Measurements from ENCODE around the gene MMS22L.
A peak's percentile ranks its signal among the peaks of the same experiment; 100 is the strongest.

Gene MMS22L
- total RNA-seq: 15.0 to 19.2 reads per million in 2 donors

- peak; percentile 89 for DNase-seq
These were observed at the start of gene MMS22L for GRCh38 chr6:97282726-97283617. Gene MMS22L, minus strand, starts transcription at chr6:97283216. Its CDS starts 739 bp downstream, at chr6:97282477.

DNA sequence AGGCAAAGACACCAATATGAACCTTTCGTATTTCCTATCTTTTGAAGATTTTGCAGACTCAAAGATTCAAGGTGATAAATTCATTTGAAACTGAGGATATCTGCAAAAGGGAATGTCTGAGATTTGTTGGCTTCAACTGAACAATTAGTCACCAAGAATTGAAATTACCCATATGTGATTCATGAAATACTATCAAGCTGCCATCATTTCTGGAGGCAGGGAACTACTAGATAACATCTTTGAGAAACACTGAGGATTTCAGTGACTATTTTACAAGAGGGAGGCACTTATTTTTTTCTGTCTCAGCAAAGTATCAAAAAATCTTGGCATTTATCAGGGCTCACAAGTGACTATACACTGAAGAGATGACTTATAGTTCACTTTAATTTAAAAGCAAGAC, 39.8 kb upstream of the MMS22L start:
- DNase-seq: no peak

GRCh38 chr6:97322226-97322625, 39.2 kb upstream of the MMS22L start:
- no peak for DNase-seq

GRCh38 chr6:97316978-97317377, 34.0 kb upstream of the MMS22L start:
- DNase-seq: no peak

GRCh38 chr6:97312241-97312640, 29.2 kb upstream of the MMS22L start:
- no peak for DNase-seq

DNA sequence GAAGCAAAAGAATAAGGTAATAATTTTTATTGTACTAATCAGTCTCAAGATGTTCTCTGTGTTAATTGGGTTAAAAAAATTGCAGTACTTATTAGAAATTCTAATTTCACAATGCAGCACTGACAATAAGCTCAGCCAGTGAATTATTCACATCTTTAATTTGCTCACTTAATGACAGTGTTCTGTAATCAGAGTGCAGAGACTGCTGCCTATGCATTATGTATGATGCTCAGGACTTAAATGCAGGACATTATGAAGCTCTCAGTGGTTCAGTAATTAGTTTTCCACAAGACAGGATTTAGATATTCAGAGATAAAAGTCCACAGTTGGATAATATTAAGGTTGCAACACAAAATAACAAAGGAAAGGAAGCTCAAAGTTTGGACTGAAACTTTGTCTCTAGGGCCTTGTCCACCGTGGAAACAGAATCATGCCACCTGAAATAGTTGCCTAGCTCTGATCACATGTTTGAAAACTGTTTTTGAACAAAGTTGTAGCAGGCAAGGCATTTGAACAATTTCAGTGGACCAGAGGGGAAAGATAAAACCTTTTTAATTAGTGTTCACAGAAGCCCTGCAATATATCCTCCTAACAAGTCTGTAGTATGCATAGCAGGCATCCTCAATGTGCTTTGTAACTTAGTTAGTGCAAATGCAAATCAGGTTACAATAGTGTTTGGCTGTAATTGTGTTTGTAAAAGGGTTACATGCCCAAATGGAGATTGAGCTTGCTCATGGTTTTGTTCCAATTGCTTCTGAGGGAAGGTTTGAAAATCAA, 23.7 kb upstream of the MMS22L start:
- DNase-seq: no peak

GRCh38 chr6:97305414-97306066, 22.5 kb upstream of the MMS22L start:
- DNase-seq: no peak

GRCh38 chr6:97304701-97305100, 21.7 kb upstream of the MMS22L start:
- no peak for DNase-seq

GRCh38 chr6:97294451-97294850, 11.4 kb upstream of the MMS22L start:
- no peak for DNase-seq

- DNase-seq: no peak
These were observed 10.2 kb upstream of the MMS22L start for GRCh38 chr6:97293198-97293696.

DNA sequence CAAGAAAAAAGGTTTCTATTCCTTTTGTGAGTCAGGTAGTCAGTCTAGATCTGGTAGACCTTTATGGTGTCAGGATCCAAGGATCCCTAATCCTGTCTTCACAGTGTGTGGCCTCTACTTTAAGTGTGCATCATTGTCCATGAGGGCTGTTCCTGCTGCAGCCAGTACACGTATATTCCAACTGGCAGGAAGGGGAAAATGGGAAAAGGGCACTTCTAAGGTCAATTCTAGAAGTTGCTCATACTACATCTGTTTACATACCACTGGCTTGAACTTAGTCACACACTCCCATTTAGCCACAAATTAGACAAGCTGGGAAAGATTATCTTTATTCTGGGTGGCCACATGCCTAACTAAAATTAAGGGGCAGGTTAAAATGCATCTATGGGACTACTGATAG, 9.7 kb upstream of the MMS22L start:
- no peak for DNase-seq

GRCh38 chr6:97291896-97292295, 8.9 kb upstream of the MMS22L start:
- DNase-seq: no peak

DNA sequence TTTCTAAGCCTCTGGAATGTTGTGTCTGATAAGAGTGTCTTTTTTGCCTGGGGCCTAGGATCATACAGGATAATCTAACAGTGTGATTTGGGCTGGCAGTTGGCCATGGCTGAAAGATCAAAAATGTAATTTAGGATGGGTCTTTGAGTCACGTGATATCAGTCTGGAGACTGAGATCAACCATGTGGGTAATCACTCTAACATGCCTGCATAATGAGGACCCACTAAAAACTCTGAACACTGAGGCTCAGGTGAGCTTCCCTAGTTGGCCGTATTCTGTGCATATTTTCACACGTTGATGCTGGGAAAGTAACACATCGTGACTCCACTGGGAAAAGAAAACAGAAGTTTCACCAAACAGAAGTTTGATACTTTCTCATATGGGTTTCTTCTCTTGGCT, 6.3 kb upstream of the MMS22L start:
- no peak for DNase-seq

GRCh38 chr6:97288188-97288587, 5.2 kb upstream of the MMS22L start:
- DNase-seq: no peak

- no peak for DNase-seq
These were observed 734 bp downstream of the MMS22L start for GRCh38 chr6:97282238-97282725.

- no peak for DNase-seq
These were observed 2.2 kb downstream of the MMS22L start for GRCh38 chr6:97280766-97281165.

GRCh38 chr6:97275804-97276203, 7.2 kb downstream of the MMS22L start:
- no peak for DNase-seq

GRCh38 chr6:97269821-97270220, 13.2 kb downstream of the MMS22L start:
- no peak for DNase-seq

DNA sequence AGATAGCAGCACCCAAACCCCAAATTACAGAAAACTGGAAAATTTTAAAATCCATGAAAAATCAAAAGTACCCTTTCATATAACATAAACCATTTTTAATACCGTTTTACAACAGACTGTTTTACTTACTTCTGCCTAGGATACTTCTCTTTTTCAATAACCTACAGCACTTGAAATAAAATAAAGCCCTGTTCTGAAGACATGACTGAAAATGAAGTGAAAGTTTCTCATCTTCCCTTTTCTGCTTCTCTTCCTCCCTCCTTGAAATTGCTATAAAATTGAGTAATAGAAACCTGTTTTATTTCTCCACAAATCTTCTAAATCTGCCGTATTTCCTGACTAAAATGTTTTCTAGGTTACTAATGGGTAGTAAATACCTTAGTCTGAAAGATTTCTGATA, 20.3 kb downstream of the MMS22L start:
- no peak for DNase-seq

GRCh38 chr6:97246842-97247241, 36.2 kb downstream of the MMS22L start:
- DNase-seq: no peak

DNA sequence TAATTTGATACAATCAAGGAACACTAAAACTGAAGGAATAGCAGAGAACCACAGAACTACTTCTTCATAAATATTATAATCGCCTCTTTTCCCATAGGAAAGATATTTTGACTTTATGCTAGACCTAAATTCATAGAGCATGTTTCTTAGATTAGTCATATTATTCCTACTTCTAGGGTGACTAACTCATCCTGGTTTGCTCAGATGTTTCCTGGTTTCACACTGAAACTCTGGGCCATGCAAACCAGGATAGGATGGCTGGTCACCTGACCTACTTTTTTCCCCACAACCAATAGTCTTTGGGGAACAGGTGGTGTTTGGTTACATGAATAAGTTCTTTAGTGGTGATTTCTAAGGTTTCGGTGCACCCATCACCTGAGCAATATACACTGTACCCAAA, 42.8 kb downstream of the MMS22L start:
- DNase-seq: no peak

- no peak for DNase-seq
These were observed 51.1 kb downstream of the MMS22L start for GRCh38 chr6:97231911-97232310.

DNA sequence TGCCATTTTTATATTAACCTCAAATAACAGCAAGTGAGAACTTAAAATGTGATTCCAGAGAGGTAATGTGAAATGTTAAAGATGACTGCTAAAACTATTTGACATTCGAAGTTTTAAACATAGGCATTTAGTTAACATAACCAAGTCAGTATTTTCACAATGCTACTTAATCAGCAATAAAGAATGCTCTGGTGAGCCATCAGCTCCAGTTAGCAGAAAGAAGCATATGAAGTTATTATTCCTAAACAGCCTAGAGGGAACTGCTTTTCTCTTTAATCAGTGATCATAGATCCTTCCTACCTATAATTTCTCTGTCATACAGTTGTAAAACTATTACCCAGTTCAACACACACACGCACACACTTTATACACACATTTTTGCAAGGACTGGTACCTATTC, 60.1 kb downstream of the MMS22L start:
- no peak for DNase-seq
